Measurements from ENCODE around the gene LIPG. TPM values are rescaled to one million over a fixed set of nuclear protein-coding genes. Genes with fewer than 3 reads are reported as not detected.
"Not testable (repeated sequence)": the region's sequence is repeated elsewhere in the genome, so short reads cannot be mapped to it uniquely, and the experiment has no call there.

Gene LIPG
- total RNA-seq, 2 donors from 2014 or later, result not detected

GRCh38 chr18:49529596-49529995 lies 32.3 kb upstream of the LIPG start:
- no peak overlapping the region for H3K27ac Mint-ChIP-seq
- H3K4me3 Mint-ChIP-seq, result no peak overlapping the region
- no peak for ATAC-seq (replicated peaks)
- H3K9me3 Mint-ChIP-seq, result no peaks in the 10 kb centered on the region
- H3K27me3 Mint-ChIP-seq, result peaks cover 22% of the 10 kb centered on the region
- no peaks in the 10 kb centered on the region for H3K36me3 Mint-ChIP-seq (ENCODE audit: low read depth)
- no peaks in the 10 kb centered on the region for H3K4me1 Mint-ChIP-seq

GRCh38 chr18:49531678-49532153 lies 30.1 kb upstream of the LIPG start:
- Mint-ChIP-seq H3K36me3 (ENCODE audit: low read depth) (no peaks in the 10 kb centered on the region), H3K4me1 (no peaks in the 10 kb centered on the region), H3K9me3 (no peaks in the 10 kb centered on the region), H3K27ac (no peak overlapping the region), H3K4me3 (no peak overlapping the region), H3K27me3 (peaks cover 22% of the 10 kb centered on the region)
- no peak for ATAC-seq (replicated peaks)

- Mint-ChIP-seq H3K4me1 (no peaks in the 10 kb centered on the region), H3K4me3 (no peak overlapping the region), H3K27ac (no peak overlapping the region), H3K27me3 (peaks cover 9% of the 10 kb centered on the region), H3K36me3 (ENCODE audit: low read depth) (no peaks in the 10 kb centered on the region), H3K9me3 (no peaks in the 10 kb centered on the region)
- no peak for ATAC-seq (replicated peaks)
Measured at GRCh38 chr18:49534846-49535601, 26.8 kb upstream of the LIPG start.

- Mint-ChIP-seq H3K4me3 (no peak overlapping the region), H3K4me1 (no peaks in the 10 kb centered on the region), H3K27ac (no peak overlapping the region), H3K9me3 (no peaks in the 10 kb centered on the region), H3K36me3 (ENCODE audit: low read depth) (no peaks in the 10 kb centered on the region), H3K27me3 (peaks cover 3% of the 10 kb centered on the region)
- ATAC-seq (replicated peaks), result no peak
Measured at GRCh38 chr18:49537232-49537896, 24.5 kb upstream of the LIPG start.

- Mint-ChIP-seq H3K9me3 (no peaks in the 10 kb centered on the region), H3K36me3 (ENCODE audit: low read depth) (no peaks in the 10 kb centered on the region), H3K27me3 (peaks cover 12% of the 10 kb centered on the region), H3K27ac (no peak overlapping the region), H3K4me1 (no peaks in the 10 kb centered on the region), H3K4me3 (no peak overlapping the region)
- ATAC-seq (replicated peaks), result no peak
Measured at GRCh38 chr18:49544362-49544761, 17.5 kb upstream of the LIPG start.

GRCh38 chr18:49546278-49546677 lies 15.6 kb upstream of the LIPG start:
- Mint-ChIP-seq H3K4me1 (no peaks in the 10 kb centered on the region), H3K27ac (no peak overlapping the region), H3K27me3 (peaks cover 16% of the 10 kb centered on the region), H3K36me3 (ENCODE audit: low read depth) (no peaks in the 10 kb centered on the region), H3K9me3 (no peaks in the 10 kb centered on the region), H3K4me3 (no peak overlapping the region)
- ATAC-seq (replicated peaks), result no peak

- H3K4me1 Mint-ChIP-seq, result no peaks in the 10 kb centered on the region
- H3K9me3 Mint-ChIP-seq, result no peaks in the 10 kb centered on the region
- H3K27ac Mint-ChIP-seq, result no peak overlapping the region
- no peaks in the 10 kb centered on the region for H3K36me3 Mint-ChIP-seq (ENCODE audit: low read depth)
- H3K27me3 Mint-ChIP-seq, result peaks cover 21% of the 10 kb centered on the region
- no peak for ATAC-seq (replicated peaks)
- H3K4me3 Mint-ChIP-seq, result no peak overlapping the region
Measured at GRCh38 chr18:49546719-49547273, 15.1 kb upstream of the LIPG start.

- H3K36me3 Mint-ChIP-seq (ENCODE audit: low read depth), result no peaks in the 10 kb centered on the region
- peaks cover 22% of the 10 kb centered on the region for H3K27me3 Mint-ChIP-seq
- no peak overlapping the region for H3K27ac Mint-ChIP-seq
- H3K9me3 Mint-ChIP-seq, result no peaks in the 10 kb centered on the region
- no peaks in the 10 kb centered on the region for H3K4me1 Mint-ChIP-seq
- no peak for ATAC-seq (replicated peaks)
- no peak overlapping the region for H3K4me3 Mint-ChIP-seq
Measured at GRCh38 chr18:49547701-49548100, 14.2 kb upstream of the LIPG start.

GRCh38 chr18:49548229-49548636 lies 13.6 kb upstream of the LIPG start:
- no peak for ATAC-seq (replicated peaks)
- no peaks in the 10 kb centered on the region for H3K4me1 Mint-ChIP-seq

GRCh38 chr18:49550621-49551339 lies 11.1 kb upstream of the LIPG start:
- H3K27me3 Mint-ChIP-seq, result peaks cover 39% of the 10 kb centered on the region
- no peak overlapping the region for H3K27ac Mint-ChIP-seq
- no peaks in the 10 kb centered on the region for H3K4me1 Mint-ChIP-seq
- H3K4me3 Mint-ChIP-seq, result no peak overlapping the region
- H3K36me3 Mint-ChIP-seq (ENCODE audit: low read depth), result no peaks in the 10 kb centered on the region
- no peak for ATAC-seq (replicated peaks)
- H3K9me3 Mint-ChIP-seq, result no peaks in the 10 kb centered on the region

More at GRCh38 chr18:49548229-49548636, 13.6 kb upstream of the LIPG start:
- H3K27me3 Mint-ChIP-seq, result peaks cover 28% of the 10 kb centered on the region
- H3K36me3 Mint-ChIP-seq (ENCODE audit: low read depth), result no peaks in the 10 kb centered on the region
- no peaks in the 10 kb centered on the region for H3K9me3 Mint-ChIP-seq
- H3K4me3 Mint-ChIP-seq, result no peak overlapping the region
- no peak overlapping the region for H3K27ac Mint-ChIP-seq

- no peak overlapping the region for H3K4me3 Mint-ChIP-seq
- H3K4me1 Mint-ChIP-seq, result no peaks in the 10 kb centered on the region
- no peaks in the 10 kb centered on the region for H3K9me3 Mint-ChIP-seq
- ATAC-seq (replicated peaks), result no peak
- H3K36me3 Mint-ChIP-seq (ENCODE audit: low read depth), result no peaks in the 10 kb centered on the region
- H3K27me3 Mint-ChIP-seq, result peaks cover 31% of the 10 kb centered on the region
- H3K27ac Mint-ChIP-seq, result no peak overlapping the region
Measured at GRCh38 chr18:49553003-49553402, 8.9 kb upstream of the LIPG start.

GRCh38 chr18:49555641-49556040 lies 6.2 kb upstream of the LIPG start:
- no peaks in the 10 kb centered on the region for H3K36me3 Mint-ChIP-seq (ENCODE audit: low read depth)
- H3K27ac Mint-ChIP-seq, result no peak overlapping the region
- H3K27me3 Mint-ChIP-seq, result peaks cover 38% of the 10 kb centered on the region
- no peak overlapping the region for H3K4me3 Mint-ChIP-seq
- no peaks in the 10 kb centered on the region for H3K9me3 Mint-ChIP-seq
- H3K4me1 Mint-ChIP-seq, result no peaks in the 10 kb centered on the region
- ATAC-seq (replicated peaks), result no peak

GRCh38 chr18:49558356-49558755 lies 3.5 kb upstream of the LIPG start:
- Mint-ChIP-seq H3K4me1 (no peaks in the 10 kb centered on the region), H3K36me3 (ENCODE audit: low read depth) (peaks cover 5% of the 10 kb centered on the region), H3K27me3 (peaks cover 38% of the 10 kb centered on the region), H3K4me3 (no peak overlapping the region), H3K27ac (no peak overlapping the region), H3K9me3 (no peaks in the 10 kb centered on the region)
- ATAC-seq (replicated peaks), result no peak

- ATAC-seq (replicated peaks); H3K9me3 Mint-ChIP-seq; H3K4me3 Mint-ChIP-seq; H3K27ac Mint-ChIP-seq; H3K4me1 Mint-ChIP-seq; H3K36me3 Mint-ChIP-seq (ENCODE audit: low read depth): not testable (repeated sequence)
- peaks cover 44% of the 10 kb centered on the region for H3K27me3 Mint-ChIP-seq
Measured at GRCh38 chr18:49559326-49559931, 2.4 kb upstream of the LIPG start.

Measured in activated T-helper 17 cell treated with anti-CD3 and anti-CD28 coated beads, Interleukin-2, amount 50 U/mL, for 72 hours (primary cell).